Measurements from ENCODE around the gene ATP4A. TPM values are rescaled to one million over a fixed set of nuclear protein-coding genes. Genes with fewer than 3 reads are reported as not detected.

ATP4A gene
- total RNA-seq, 1 donor from 2014 or later = not detected

- CTCF ChIA-PET = no interaction called here
- TF ChIP-seq CTCF (IDR thresholded peaks at IDR 0.05) = no peak
- intact Hi-C loops (cut with micrococcal nuclease) = no loop called here
- no peaks in the 10 kb centered on the region for H3K36me3 Mint-ChIP-seq (ENCODE audit: low read depth)
- POLR2A ChIA-PET = no interaction called here
- DNase-seq (no peak), ATAC-seq (ENCODE audit: low read depth) (no peak)
- H3K27ac Mint-ChIP-seq = no peak overlapping the region
- H3K9me3 Mint-ChIP-seq = no peaks in the 10 kb centered on the region
- H3K4me3 Mint-ChIP-seq = no peak overlapping the region
- peaks cover 44% of the 10 kb centered on the region for H3K27me3 Mint-ChIP-seq
- no peaks in the 10 kb centered on the region for H3K4me1 Mint-ChIP-seq
Observed at GRCh38 chr19:35566738-35567137, 3.3 kb upstream of the ATP4A start.

- H3K27ac Mint-ChIP-seq = no peak overlapping the region
- POLR2A ChIA-PET = no interaction called here
- intact Hi-C loops (cut with micrococcal nuclease) = no loop called here
- no peak overlapping the region for H3K4me3 Mint-ChIP-seq
- H3K9me3 Mint-ChIP-seq = no peaks in the 10 kb centered on the region
- H3K4me1 Mint-ChIP-seq = no peaks in the 10 kb centered on the region
- TF ChIP-seq CTCF (IDR thresholded peaks at IDR 0.05) = no peak
- H3K27me3 Mint-ChIP-seq = peaks cover 42% of the 10 kb centered on the region
- CTCF ChIA-PET = no interaction called here
- no peaks in the 10 kb centered on the region for H3K36me3 Mint-ChIP-seq (ENCODE audit: low read depth)
- ATAC-seq (ENCODE audit: low read depth) (no peak), DNase-seq (no peak)
Observed at GRCh38 chr19:35565016-35565856, 1.8 kb upstream of the ATP4A start.

GRCh38 chr19:35562776-35563175 is 682 bp downstream of the ATP4A start:
- POLR2A ChIA-PET = no interaction called here
- H3K36me3 Mint-ChIP-seq (ENCODE audit: low read depth) = no peaks in the 10 kb centered on the region
- H3K9me3 Mint-ChIP-seq = no peaks in the 10 kb centered on the region
- DNase-seq (no peak), ATAC-seq (ENCODE audit: low read depth) (no peak)
- CTCF ChIA-PET = no interaction called here
- H3K4me1 Mint-ChIP-seq = peaks cover 15% of the 10 kb centered on the region
- intact Hi-C loops (cut with micrococcal nuclease) = no loop called here
- H3K4me3 Mint-ChIP-seq = no peak overlapping the region
- TF ChIP-seq CTCF (IDR thresholded peaks at IDR 0.05) = no peak
- H3K27me3 Mint-ChIP-seq = peaks cover 54% of the 10 kb centered on the region
- H3K27ac Mint-ChIP-seq = no peak overlapping the region

GRCh38 chr19:35562336-35562735 is 1.1 kb downstream of the ATP4A start:
- TF ChIP-seq CTCF (IDR thresholded peaks at IDR 0.05) = no peak
- Mint-ChIP-seq H3K27ac (no peak overlapping the region), H3K36me3 (ENCODE audit: low read depth) (no peaks in the 10 kb centered on the region), H3K27me3 (peaks cover 59% of the 10 kb centered on the region), H3K9me3 (no peaks in the 10 kb centered on the region), H3K4me1 (peaks cover 17% of the 10 kb centered on the region), H3K4me3 (no peak overlapping the region)
- DNase-seq = no peak
- no peak for ATAC-seq (ENCODE audit: low read depth)
- ChIA-PET POLR2A (no interaction called here), CTCF (no interaction called here)
- intact Hi-C loops (cut with micrococcal nuclease) = no loop called here

GRCh38 chr19:35561436-35561835 is 2.0 kb downstream of the ATP4A start:
- H3K4me1 Mint-ChIP-seq = peaks cover 21% of the 10 kb centered on the region
- DNase-seq (no peak), ATAC-seq (ENCODE audit: low read depth) (no peak)
- no peak for TF ChIP-seq CTCF (IDR thresholded peaks at IDR 0.05)
- H3K9me3 Mint-ChIP-seq = no peaks in the 10 kb centered on the region
- peaks cover 57% of the 10 kb centered on the region for H3K27me3 Mint-ChIP-seq
- intact Hi-C loops (cut with micrococcal nuclease) = no loop called here
- H3K27ac Mint-ChIP-seq = no peak overlapping the region
- no peak overlapping the region for H3K4me3 Mint-ChIP-seq
- ChIA-PET POLR2A (no interaction called here), CTCF (no interaction called here)
- no peaks in the 10 kb centered on the region for H3K36me3 Mint-ChIP-seq (ENCODE audit: low read depth)

Data from activated B cell treated with CpG ODN at 0.5 μM for 24 hours (primary cell).